Measurements from ENCODE around the gene TANC1. TPM values are rescaled to one million over a fixed set of nuclear protein-coding genes. Genes with fewer than 3 reads are reported as not detected.
A peak's percentile ranks its signal among the peaks of the same experiment; 100 is the strongest.

The TANC1 gene
- total RNA-seq, 2 experiments from 2014 or later = 0.70 to 0.92 TPM

- no peak overlapping the region for H3K27ac Mint-ChIP-seq
- no peaks in the 10 kb centered on the region for H3K9me3 Mint-ChIP-seq
- ChIA-PET CTCF (interaction anchor here (0.7 kb wide), 1 partner anchor 11 kb away, joined by 3 read pairs; no protein-coding TSS in a partner anchor), POLR2A (interaction anchor here (0.6 kb wide), 1 partner anchor 320 kb away, joined by 4 read pairs; no protein-coding TSS in a partner anchor)
- no peak for TF ChIP-seq CTCF (IDR thresholded peaks at IDR 0.05)
- ATAC-seq (no peak), DNase-seq (no peak)
- no peaks in the 10 kb centered on the region for H3K36me3 Mint-ChIP-seq (ENCODE audit: low read depth)
- intact Hi-C loops (cut with micrococcal nuclease) = no loop called here
- H3K4me3 Mint-ChIP-seq = no peak overlapping the region
- H3K4me1 Mint-ChIP-seq (ENCODE audit: low read depth) = peaks cover 16% of the 10 kb centered on the region
- H3K27me3 Mint-ChIP-seq = peaks cover 32% of the 10 kb centered on the region
Measured at GRCh38 chr2:158965641-158966040, 2.8 kb upstream of the TANC1 start.

GRCh38 chr2:158966312-158966711 is 2.1 kb upstream of the TANC1 start:
- no peak for TF ChIP-seq CTCF (IDR thresholded peaks at IDR 0.05)
- no peak overlapping the region for H3K27ac Mint-ChIP-seq
- H3K4me1 Mint-ChIP-seq (ENCODE audit: low read depth) = peaks cover 16% of the 10 kb centered on the region
- intact Hi-C loops (cut with micrococcal nuclease) = no loop called here
- peaks cover 34% of the 10 kb centered on the region for H3K27me3 Mint-ChIP-seq
- CTCF ChIA-PET = interaction anchor here (0.7 kb wide), 1 partner anchor 12 kb away, joined by 3 read pairs; no protein-coding TSS in a partner anchor
- ATAC-seq (no peak), DNase-seq (no peak)
- H3K9me3 Mint-ChIP-seq = no peaks in the 10 kb centered on the region
- H3K4me3 Mint-ChIP-seq = no peak overlapping the region
- POLR2A ChIA-PET = interaction anchor here (0.6 kb wide), 1 partner anchor 319 kb away, joined by 4 read pairs; no protein-coding TSS in a partner anchor
- no peaks in the 10 kb centered on the region for H3K36me3 Mint-ChIP-seq (ENCODE audit: low read depth)

- POLR2A ChIA-PET = no interaction called here
- TF ChIP-seq CTCF (IDR thresholded peaks at IDR 0.05) = no peak
- Mint-ChIP-seq H3K9me3 (no peaks in the 10 kb centered on the region), H3K27me3 (peaks cover 37% of the 10 kb centered on the region), H3K36me3 (ENCODE audit: low read depth) (no peaks in the 10 kb centered on the region), H3K4me3 (no peak overlapping the region), H3K27ac (no peak overlapping the region), H3K4me1 (ENCODE audit: low read depth) (peaks cover 16% of the 10 kb centered on the region)
- intact Hi-C loops (cut with micrococcal nuclease) = no loop called here
- ATAC-seq = no peak
- CTCF ChIA-PET = interaction anchor here (0.7 kb wide), 1 partner anchor 28 kb away, joined by 3 read pairs; no protein-coding TSS in a partner anchor
- DNase-seq = no peak
Measured at GRCh38 chr2:158967114-158967730, 1.2 kb upstream of the TANC1 start.

GRCh38 chr2:158967731-158968395 is 577 bp upstream of the TANC1 start:
- H3K4me1 Mint-ChIP-seq (ENCODE audit: low read depth) = peaks cover 16% of the 10 kb centered on the region
- no peak for TF ChIP-seq CTCF (IDR thresholded peaks at IDR 0.05)
- intact Hi-C loops (cut with micrococcal nuclease) = no loop called here
- H3K27ac Mint-ChIP-seq = no peak overlapping the region
- peaks cover 44% of the 10 kb centered on the region for H3K27me3 Mint-ChIP-seq
- no peak for ATAC-seq
- POLR2A ChIA-PET = no interaction called here
- no peaks in the 10 kb centered on the region for H3K36me3 Mint-ChIP-seq (ENCODE audit: low read depth)
- no peaks in the 10 kb centered on the region for H3K9me3 Mint-ChIP-seq
- CTCF ChIA-PET = interaction anchor here (0.6 to 0.7 kb wide), 2 partner anchors 28 to 1216 kb away, joined by 3 read pairs; no protein-coding TSS in a partner anchor
- H3K4me3 Mint-ChIP-seq = peak overlapping the region; percentile 30
- no peak for DNase-seq
